GM12878 (cell line): ENCODE results near the gene FIBCD1. TPM values are rescaled to one million over a fixed set of nuclear protein-coding genes. Genes with fewer than 3 reads are reported as not detected.

Source experiments
- ATAC-seq: fragments of 200-7000 bp; cut with Tn5 transposase; 3 replicates; pipeline ENCODE4 v1.9.1; 2020; ENCODE audit warnings: mild to moderate bottlenecking, moderate library complexity
- BruUV-seq: library from RNA; stranded (reverse); fragments of 400-500 nt; replicated peaks from 2 replicates; lab custom pipeline; 2021; lab: Mats Ljungman, UMichigan
- CTCF ChIA-PET: fragments of 300-600 bp; sonication (Branson Sonifier 250); formaldehyde crosslinking; extraction: SDS; loops from one replicate; lab custom pipeline; 2021; ENCODE audit warnings: inconsistent platforms; lab: Yijun Ruan, JAX
- POLR2A ChIA-PET: fragments of 350-600 bp; formaldehyde crosslinking; extraction: SDS; loops from one replicate; lab custom pipeline; 2021; ENCODE audit warnings: inconsistent platforms; lab: Charles Lee
- RAD21 ChIA-PET: fragments of 300-600 bp; sonication (Branson Sonifier 250); formaldehyde crosslinking; loops from one replicate; lab custom pipeline; 2023; ENCODE audit warnings: antibody characterized with exemption; ENCODE audit not compliant: unreplicated experiment; lab: Charles Lee
- SMC1A ChIA-PET: fragments of 300-600 bp; sonication (Branson Sonifier 250); formaldehyde crosslinking; loops from one replicate; lab custom pipeline; 2023; ENCODE audit not compliant: unreplicated experiment, uncharacterized antibody; lab: Charles Lee
- DNase-seq: peaks from one replicate; pipeline ENCODE4 v3.0.0-alpha.2; 2011; ENCODE audit warnings: low read depth, low spot score
- FAIRE-seq: peaks from 3 replicates; lab custom pipeline; 2011; peaks lifted over from hg19 to GRCh38; lab: Jason Lieb, UNC
- H2AFZ ChIP-seq: 2 replicates; pipeline ENCODE4 v1.6.0; 2011; ENCODE audit warnings: low read depth, low read length, control low read depth; ENCODE audit not compliant: control insufficient read depth
- H3K27ac ChIP-seq: 2 replicates; pipeline ENCODE4 v1.5.1; 2011; ENCODE audit warnings: control low read depth; ENCODE audit not compliant: control insufficient read depth, insufficient read depth
- H3K27me3 ChIP-seq, 2 experiments: replicated peaks in 1 of 2; 2 replicates each; pipeline versions ENCODE4 v1.6.0 to v1.6.1; 2011; ENCODE audit warnings: low read length in 1 of 2; ENCODE audit not compliant: control insufficient read depth in 2 of 2, insufficient read depth in 2 of 2
- H3K36me3 ChIP-seq, 2 experiments: 2 replicates each; pipeline ENCODE4 v1.5.1; 2011; ENCODE audit warnings: low read length in 1 of 2; ENCODE audit not compliant: control insufficient read depth in 2 of 2, insufficient read depth in 2 of 2
- H3K4me1 ChIP-seq: 2 replicates; pipeline ENCODE4 v1.6.1; 2011; ENCODE audit warnings: mild to moderate bottlenecking, low read length, moderate library complexity, mixed read lengths; ENCODE audit not compliant: control insufficient read depth, insufficient read depth
- H3K4me2 ChIP-seq: 2 replicates; pipeline ENCODE4 v1.6.0; 2011; ENCODE audit warnings: control low read depth; ENCODE audit not compliant: control insufficient read depth, insufficient read depth
- H3K4me3 ChIP-seq: fragments of 200-600 bp; sonication (generic); 2 replicates; pipeline ENCODE4 v1.5.1; 2016
- H3K79me2 ChIP-seq: 2 replicates; pipeline ENCODE4 v1.6.0; 2011; ENCODE audit warnings: low read length; ENCODE audit not compliant: control insufficient read depth, insufficient read depth
- H3K9ac ChIP-seq: 2 replicates; pipeline ENCODE4 v1.8.0; 2011; ENCODE audit warnings: low read length, control low read depth, mixed read lengths; ENCODE audit not compliant: control insufficient read depth, insufficient read depth
- H3K9me3 ChIP-seq: replicated peaks from 3 replicates; pipeline ENCODE4 v1.5.1; 2011; ENCODE audit warnings: mild to moderate bottlenecking, low read length; ENCODE audit not compliant: control insufficient read depth, insufficient read depth
- H4K20me1 ChIP-seq: 2 replicates; pipeline ENCODE4 v1.6.0; 2011; ENCODE audit not compliant: control insufficient read depth, insufficient read depth
- CBX5 ChIP-seq: sonication (generic); IDR thresholded peaks from 2 replicates; pipeline ENCODE4 v1.6.1; 2016; ENCODE audit warnings: low read depth, moderate library complexity, mild to moderate bottlenecking, inconsistent platforms
- CREM ChIP-seq: IDR thresholded peaks from 2 replicates; pipeline ENCODE4 v1.6.1; 2014; ENCODE audit warnings: antibody characterized with exemption, low read depth
- CTCF ChIP-seq, 3 experiments: IDR thresholded peaks in 2 of 3; conservative IDR thresholded peaks in 1 of 3; 2 replicates each; pipeline ENCODE4 v1.5.1; 2011; ENCODE audit warnings: low read depth in 3 of 3, low read length in 3 of 3, mild to moderate bottlenecking in 3 of 3, control low read depth in 2 of 3, moderate library complexity in 2 of 3, inconsistent platforms in 1 of 3, mixed read lengths in 1 of 3; ENCODE audit not compliant: control insufficient read depth in 2 of 3, insufficient read depth in 1 of 3; ENCODE audit errors: extremely low read depth in 1 of 3
- EZH2 ChIP-seq: IDR thresholded peaks from 2 replicates; pipeline ENCODE4 v1.6.1; 2012; ENCODE audit warnings: low read depth, mild to moderate bottlenecking, control low read depth, inconsistent platforms, low read length, borderline replicate concordance; ENCODE audit not compliant: control insufficient read depth
- MTA2 ChIP-seq: fragments of 450-650 bp; IDR thresholded peaks from 2 replicates; pipeline ENCODE4 v1.6.1; 2016; ENCODE audit warnings: low read depth, mild to moderate bottlenecking, moderate library complexity
- RUNX3 ChIP-seq: IDR thresholded peaks from 2 replicates; pipeline ENCODE4 v1.6.1; 2012; ENCODE audit warnings: low read length, inconsistent platforms
- ZBED1 ChIP-seq: IDR thresholded peaks from 2 replicates; pipeline ENCODE4 v1.6.1; 2016; ENCODE audit warnings: borderline replicate concordance
- WGBS: methylation state at CpG from one replicate; pipeline ENCODE4 v1.1.6; 2016; ENCODE audit warnings: low lambda C conversion rate; ENCODE audit not compliant: insufficient replicate concordance, insufficient coverage; ENCODE audit errors: missing lambda C conversion rate; 5-methylcytosine and 5-hydroxymethylcytosine counted together
- in situ Hi-C: fragments of 300-500 bp; cut with MboI; formaldehyde crosslinking; loops from 9 replicates; pipeline ENCODE4 v1.14.3; 2018; ENCODE audit warnings: mixed read lengths
- intact Hi-C: fragments of 100-400 bp; cut with micrococcal nuclease; formaldehyde crosslinking; loops from one replicate; pipeline ENCODE4 v1.14.2; 2022; ENCODE audit not compliant: unreplicated experiment
- polyA plus RNA-seq, 11 experiments: library from polyadenylated mRNA; depleted of rRNA in 4 of 11; unstranded in 6 of 11; stranded (reverse) in 5 of 11; fragments of >200 nt; fragmentation: Nextera tagmentation in 4 of 11; fragmentation: Illumina TruSeq in 1 of 11; extraction: Ambion mirVana in 4 of 11; extraction: Trizol in 1 of 11; gene quantifications; 1 replicate in 1 of 11; 2 replicates in 10 of 11; pipeline versions ENCODE4 v1.2.1 to v1.2.3, GENCODE V29; 2011 to 2016; ENCODE audit warnings: inconsistent platforms in 2 of 11, missing spikeins in 2 of 11, low read depth in 1 of 11
- total RNA-seq, 4 experiments: library from RNA; depleted of rRNA in 3 of 4; stranded (reverse); fragments of >200 nt in 3 of 4; fragmentation: Illumina TruSeq in 1 of 4; extraction: Trizol in 1 of 4; gene quantifications; 2 replicates each; pipeline versions ENCODE4 v1.2.1 to v1.2.3, GENCODE V29; 2013 to 2021

Gene FIBCD1
- total and polyA plus RNA-seq, 10 of the 15 experiments (the other 5 are each of a cell fraction or from before 2014, with no cell fraction given) = 0.04 to 0.95 (median 0.25) TPM; not detected in 6

GRCh38 chr9:130956636-130957450, 17.8 kb upstream of the FIBCD1 start:
- Histone ChIP-seq H3K27me3 (no peaks in the 10 kb centered on the region), H4K20me1 (no peaks in the 10 kb centered on the region), H3K27ac (no peak overlapping the region), H3K36me3 (no peaks in the 10 kb centered on the region), H2AFZ (no peak overlapping the region), H3K79me2 (no peaks in the 10 kb centered on the region), H3K4me3 (no peak overlapping the region), H3K9ac (no peak overlapping the region), H3K4me1 (no peaks in the 10 kb centered on the region), H3K9me3 (peaks cover 2% of the 10 kb centered on the region; the same call in 2 of the 3 replicates), H3K4me2 (no peak overlapping the region)
- CTCF ChIA-PET = interaction anchor here (1.0 to 1.7 kb wide), 2 partner anchors 90 to 91 kb away, joined by 4 to 5 read pairs; no protein-coding TSS in a partner anchor
- TF ChIP-seq ZBED1 (no peak), CREM (no peak), MTA2 (no peak), RUNX3 (no peak), CBX5 (no peak), EZH2 (no peak), CTCF (IDR thresholded peaks at IDR 0.05 in 2 of 3, conservative IDR thresholded peaks at IDR 0.05 in 1 of 3; ENCODE audit: control insufficient read depth in 2 of 3, extremely low read depth in 1 of 3, insufficient read depth in 1 of 3, low read depth in 3 of 3, low read length in 3 of 3) (no peak)
- ATAC-seq = no peak
- in situ Hi-C loops (no loop called here), intact Hi-C loops (no loop called here)
- SMC1A ChIA-PET = no interaction called here
- DNase-seq = no peak
- WGBS = 44% methylated on average over 21 of the region's 21 CpGs
- no peak for FAIRE-seq
- POLR2A ChIA-PET = no interaction called here
- RAD21 ChIA-PET = no interaction called here
- no TSS peak for BruUV-seq
